ENCODE results near the gene PCGF5.
"Not testable (repeated sequence)": the region's sequence is repeated elsewhere in the genome, so short reads cannot be mapped to it uniquely, and the experiment has no call there.

The PCGF5 gene

DNA sequence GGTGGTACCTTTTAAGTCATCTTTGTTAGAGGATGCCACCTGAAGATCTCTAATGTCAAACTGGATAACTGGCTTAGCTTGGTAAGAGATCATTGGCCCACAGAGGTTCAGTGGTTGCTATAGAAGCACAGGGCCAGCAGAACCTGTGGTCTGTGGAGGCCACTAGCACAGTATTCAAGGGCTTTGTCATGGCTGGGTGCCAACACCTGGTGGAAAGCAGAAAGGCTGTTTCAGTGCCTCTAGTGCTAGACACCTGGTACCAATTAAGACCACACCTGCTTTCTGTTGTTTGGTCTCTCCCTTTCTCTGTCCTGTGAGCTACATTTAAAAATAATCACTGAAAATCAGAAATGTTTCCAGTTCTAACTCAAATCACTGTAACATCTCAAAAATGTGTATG is 10.0 kb upstream of the PCGF5 start:
- peak; percentile 99 for DNase-seq

DNA sequence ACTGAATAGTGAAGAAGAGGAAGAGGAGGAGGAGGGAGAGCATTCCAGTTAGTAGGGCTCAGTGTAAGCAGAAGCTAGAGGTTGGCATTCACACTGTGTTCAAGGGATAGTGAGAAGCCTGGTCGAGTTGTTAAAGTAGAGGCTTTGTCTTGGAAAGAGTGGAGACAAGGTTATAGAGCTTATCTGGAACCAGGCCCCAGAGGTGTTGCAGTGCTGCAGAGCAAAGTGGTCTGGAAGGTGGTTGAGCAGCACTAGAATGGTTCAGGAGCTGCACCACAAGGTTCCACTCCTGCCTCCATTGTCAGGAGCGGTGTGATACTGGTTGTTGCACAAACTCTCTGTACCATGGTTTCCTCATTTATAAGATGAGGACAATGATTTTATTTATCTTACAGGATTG is 8.8 kb upstream of the PCGF5 start:
- DNase-seq: peak; percentile 33

- DNase-seq: no peak
Observed at GRCh38 chr10:91214911-91215310, 5.6 kb upstream of the PCGF5 start.

DNA sequence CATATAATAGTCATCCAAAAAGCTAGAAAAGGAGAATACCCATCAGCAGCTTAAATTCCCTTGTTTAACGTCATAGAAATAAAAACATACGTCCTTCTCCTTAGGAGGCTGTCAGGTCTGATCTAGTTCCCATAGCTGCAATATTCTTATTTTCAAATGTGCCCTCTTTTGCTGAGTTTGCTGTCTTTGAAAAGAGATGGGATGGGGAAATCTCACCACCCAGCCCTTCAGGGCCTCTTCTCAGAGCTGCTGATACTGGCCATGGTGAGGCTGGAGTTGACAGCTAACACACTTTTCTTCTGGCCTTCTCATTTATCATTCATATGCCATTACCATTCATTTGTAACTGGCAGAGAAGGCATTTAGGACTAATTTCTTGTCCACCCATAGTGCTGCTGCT is 5.1 kb upstream of the PCGF5 start:
- no peak for DNase-seq

DNA sequence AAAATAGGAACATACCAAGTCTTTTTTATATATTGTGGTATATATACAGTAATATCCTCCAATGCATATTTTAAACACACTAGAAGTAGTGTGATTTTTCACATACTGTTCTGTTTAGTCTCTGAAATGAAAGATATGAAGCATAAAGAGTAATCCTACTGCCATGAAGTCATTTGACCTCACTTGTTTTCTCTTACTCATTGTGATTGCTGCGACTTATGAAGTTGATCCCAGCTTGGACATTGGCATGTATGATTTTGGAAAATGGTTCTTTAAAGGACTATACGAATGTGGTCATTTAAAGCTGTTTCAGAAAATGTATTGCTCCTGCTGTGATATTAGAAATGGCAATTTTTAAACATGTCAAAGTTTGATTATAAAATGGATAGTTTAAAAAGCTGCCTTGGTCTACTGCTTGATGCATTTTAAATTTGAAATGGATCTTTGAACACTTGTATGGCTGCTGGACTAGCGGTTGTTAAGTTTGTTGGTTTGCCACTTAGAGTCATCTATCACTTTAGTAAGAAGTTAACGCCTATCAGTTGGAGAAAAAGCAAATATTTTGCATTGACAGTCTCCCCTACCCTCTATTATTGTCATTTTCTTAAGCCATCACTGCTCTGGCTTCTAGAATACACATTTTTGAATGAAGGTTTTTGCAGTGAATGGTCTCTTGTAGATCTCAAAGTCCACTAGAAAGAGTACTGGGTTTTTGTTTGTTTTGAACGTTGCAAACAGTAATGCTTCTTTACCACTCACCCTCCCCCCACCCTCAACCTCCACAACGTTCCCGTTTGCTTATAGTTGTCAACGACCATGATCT is 881 bp upstream of the PCGF5 start:
- DNase-seq: no peak

- no peak for DNase-seq
Observed at GRCh38 chr10:91220954-91221675, 652 bp downstream of the PCGF5 start.

- DNase-seq: no peak
Observed at GRCh38 chr10:91226093-91226492, 5.6 kb downstream of the PCGF5 start.

DNA sequence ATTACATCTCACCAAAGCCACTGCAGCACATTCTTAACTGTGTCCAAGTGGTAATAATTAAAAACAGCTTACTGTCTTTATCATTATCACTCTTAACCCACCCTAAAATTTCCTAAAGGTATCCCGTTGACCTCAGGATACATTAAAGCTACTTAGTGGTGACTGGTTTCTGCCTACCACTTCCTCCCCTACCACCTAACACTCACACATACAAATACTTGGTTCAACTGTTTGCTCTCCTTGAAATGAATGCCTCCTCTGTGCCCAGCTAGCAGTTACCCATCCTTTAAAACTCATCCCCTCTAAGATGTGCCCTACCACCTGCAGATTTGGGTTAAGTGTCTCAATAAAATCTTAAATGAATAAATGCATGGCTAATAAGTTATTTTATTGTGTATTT is 7.1 kb downstream of the PCGF5 start:
- no peak for DNase-seq

DNA sequence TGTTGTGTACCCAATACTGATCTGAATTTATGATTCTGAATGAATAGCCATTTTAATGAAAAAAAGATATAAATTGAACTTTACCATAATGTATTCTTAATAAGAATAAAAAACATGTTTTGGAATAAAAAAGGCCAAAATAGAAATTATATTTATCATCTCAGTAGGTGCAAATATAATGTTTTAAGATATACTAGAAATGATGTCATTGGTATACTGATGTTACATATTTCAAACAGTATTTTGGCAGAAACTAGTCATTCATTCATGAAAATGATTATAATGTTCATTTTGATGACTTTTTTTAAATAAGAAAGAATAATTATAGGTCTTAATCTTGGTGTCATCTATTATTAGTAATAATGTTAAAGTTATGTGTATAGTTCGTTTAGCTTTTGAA is 9.2 kb downstream of the PCGF5 start:
- no peak for DNase-seq

GRCh38 chr10:91238191-91238590 is 17.7 kb downstream of the PCGF5 start:
- no peak for DNase-seq

DNA sequence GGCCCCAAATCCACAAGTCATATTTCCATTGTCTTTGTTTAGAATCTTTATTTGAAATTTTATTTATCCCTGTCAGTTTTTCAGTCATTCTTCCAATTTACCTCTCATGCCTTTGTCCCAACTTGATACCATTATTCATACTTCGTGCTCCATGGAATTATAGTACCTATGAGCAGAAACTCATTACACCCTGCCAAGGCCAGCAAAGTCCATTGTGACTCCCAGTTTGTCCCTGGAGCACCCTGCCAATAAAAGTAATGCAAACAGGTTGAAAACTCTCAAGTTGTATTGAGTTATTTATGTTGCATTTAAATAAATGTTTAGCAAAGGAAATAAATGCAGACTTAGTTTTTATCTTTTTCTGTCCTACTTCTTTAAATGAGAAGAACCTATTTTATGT is 19.3 kb downstream of the PCGF5 start:
- no peak for DNase-seq

GRCh38 chr10:91242940-91243339 is 22.5 kb downstream of the PCGF5 start:
- DNase-seq: no peak

DNA sequence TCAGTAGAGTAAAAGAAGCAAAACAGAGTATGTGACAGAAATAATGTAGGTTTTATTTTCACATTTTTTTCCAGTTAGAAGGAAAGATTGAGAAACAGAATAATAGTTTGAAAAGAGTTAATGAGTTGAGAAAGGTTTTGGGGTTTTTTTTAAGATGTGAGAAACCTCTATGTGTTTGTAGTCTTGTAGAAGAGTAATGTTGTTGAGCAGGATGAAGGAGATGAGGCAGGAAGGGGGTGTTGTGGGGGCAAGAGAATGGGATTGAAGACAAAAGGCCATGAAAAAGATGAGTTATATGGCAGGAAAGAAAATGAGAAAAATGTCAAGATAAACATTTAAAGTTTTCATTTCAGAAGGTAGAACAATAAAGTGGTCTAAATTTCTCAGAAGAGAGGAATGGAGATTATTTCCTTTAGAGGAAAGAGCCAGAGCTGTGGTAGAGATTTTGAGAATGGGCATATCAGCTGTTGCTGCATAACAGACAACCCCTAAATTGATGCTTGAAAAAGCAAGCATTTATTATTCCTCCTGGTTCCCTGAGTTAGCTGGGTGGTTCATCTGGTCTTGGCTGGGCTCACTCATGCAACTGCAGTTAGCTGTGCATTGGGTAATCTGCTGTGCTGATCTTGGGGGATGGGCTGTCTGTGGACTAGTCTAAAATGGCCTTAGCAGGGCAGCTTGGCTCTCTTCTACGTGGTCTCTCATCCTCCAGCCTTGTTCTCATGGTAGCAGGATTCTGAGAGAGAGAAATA is 27.1 kb downstream of the PCGF5 start:
- DNase-seq: no peak

DNA sequence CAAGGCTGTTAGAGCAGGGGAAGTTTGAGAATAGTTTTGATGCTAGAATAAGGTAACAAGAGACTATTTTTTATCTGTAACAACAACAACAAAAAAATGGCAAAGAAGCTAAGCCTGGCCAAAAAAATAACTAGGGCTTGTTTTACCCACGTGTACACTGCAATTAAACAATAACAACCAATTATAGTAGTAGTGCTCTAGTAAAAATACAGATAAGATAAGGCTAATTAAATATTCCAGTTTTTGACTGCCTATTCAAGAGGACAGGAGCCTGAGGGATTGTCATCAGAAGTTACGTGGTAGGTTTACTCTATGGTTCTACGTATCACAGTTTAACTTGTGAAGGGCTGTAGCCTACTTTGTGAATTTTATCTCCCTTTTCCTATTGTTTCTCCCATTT is 29.2 kb downstream of the PCGF5 start:
- DNase-seq: no peak

DNA sequence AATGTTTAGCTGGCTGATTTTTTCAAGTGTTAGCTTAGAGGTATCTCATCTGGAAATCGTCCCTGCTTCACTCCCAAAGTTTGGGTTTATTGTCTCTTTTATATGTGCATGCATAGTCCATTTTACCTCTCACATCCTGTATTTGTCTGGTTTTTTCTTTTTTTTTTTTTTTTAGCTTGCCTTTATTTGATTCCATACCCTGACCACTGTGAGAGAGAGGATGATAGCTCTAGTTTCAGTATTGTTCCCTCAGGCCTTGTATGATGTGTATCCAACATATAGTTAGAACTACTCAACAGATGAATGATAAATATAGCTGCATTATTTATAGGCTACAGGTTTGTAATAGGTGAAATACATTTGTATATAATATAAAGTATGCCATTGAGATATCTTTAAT is 29.9 kb downstream of the PCGF5 start:
- DNase-seq: no peak

- DNase-seq: peak; percentile 52
Observed at GRCh38 chr10:91251430-91252056, 31.1 kb downstream of the PCGF5 start.

- no peak for DNase-seq
Observed at GRCh38 chr10:91253300-91253699, 32.8 kb downstream of the PCGF5 start.

DNA sequence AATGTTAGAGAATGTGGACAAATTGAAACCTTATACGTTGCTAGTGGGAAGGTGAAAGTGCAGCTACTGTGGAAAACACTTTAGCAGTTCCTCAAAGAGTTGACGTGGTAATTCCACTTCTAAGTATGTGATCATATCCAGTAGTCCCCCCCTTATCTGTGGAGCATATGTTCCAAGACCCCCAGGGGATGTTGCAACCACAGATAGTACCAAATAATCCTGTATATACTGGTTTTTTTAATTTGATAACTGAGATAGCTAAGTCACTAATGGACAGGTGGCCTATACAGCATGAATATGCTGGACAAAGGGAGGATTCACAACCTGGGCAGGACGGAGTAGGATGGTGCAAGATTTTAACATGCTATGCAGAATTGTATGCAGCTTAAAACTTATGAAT is 36.8 kb downstream of the PCGF5 start:
- DNase-seq: no peak

- not testable (repeated sequence) for DNase-seq
Observed at GRCh38 chr10:91260417-91260816, 40.0 kb downstream of the PCGF5 start.

DNA sequence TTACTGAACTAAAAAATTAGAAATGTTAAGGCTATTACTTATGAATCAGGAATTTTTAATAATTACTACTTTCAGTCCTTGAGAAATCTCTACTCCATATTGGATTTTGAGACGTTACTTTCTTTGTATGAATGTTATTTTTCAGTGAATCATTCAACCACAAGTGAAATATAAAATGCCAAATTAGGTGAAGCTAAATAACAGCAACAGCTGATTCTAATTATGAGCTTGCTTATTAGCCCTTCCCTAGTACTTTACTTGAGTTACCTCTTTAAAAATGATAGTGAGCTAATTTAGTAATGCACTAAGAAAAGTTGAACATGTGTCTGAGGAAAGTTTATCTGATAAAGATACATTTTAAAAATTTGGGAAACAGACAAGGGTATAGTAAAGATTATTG is 51.4 kb downstream of the PCGF5 start:
- no peak for DNase-seq

DNA sequence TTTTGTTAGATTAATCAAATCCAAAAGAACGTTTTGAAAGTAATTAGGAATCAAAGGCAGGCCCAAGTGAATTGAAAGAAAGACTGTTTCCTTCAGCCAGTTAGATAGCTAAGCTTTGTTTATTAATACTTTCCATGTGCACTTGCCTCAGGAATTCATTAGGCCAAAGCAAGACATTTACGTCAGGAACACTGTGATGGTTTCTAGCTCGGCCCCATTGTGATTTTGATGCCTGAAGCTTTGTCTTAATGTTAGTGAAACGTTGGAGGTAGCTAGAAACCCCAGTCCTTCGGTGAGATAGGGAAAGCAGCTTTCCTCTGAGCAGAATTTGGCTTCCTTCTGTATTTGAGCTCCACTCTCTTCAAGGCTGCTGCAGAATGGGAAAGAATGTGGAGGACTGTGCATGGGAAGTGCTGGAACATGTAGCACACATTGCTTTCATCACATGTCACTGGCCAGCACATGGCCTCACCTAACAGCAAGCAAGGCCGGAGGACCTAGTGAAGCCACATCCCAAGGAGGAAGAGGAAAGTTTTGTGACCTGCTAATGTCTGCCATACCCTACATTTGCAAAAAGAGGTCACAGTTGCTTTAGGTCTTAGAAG is 64.1 kb downstream of the PCGF5 start:
- no peak for DNase-seq

- no peak for DNase-seq
Observed at GRCh38 chr10:91286572-91286971, 66.1 kb downstream of the PCGF5 start.

GRCh38 chr10:91287276-91287675 is 66.8 kb downstream of the PCGF5 start:
- no peak for DNase-seq
